VCaP (cell line): Measurements from ENCODE around the gene OR51I2.

ENCODE experiments used
- H3K27ac ChIP-seq: fragments of 450-650 bp; 2 replicates; pipeline ENCODE4 v1.5.1; 2017
- CTCF ChIP-seq: fragments of 450-650 bp; conservative IDR thresholded peaks from 2 replicates; pipeline ENCODE4 v1.5.1; 2017; ENCODE audit warnings: mild to moderate bottlenecking, moderate library complexity

The OR51I2 gene

GRCh38 chr11:5449432-5449831, 309 bp downstream of the OR51I2 start:
- TF ChIP-seq CTCF, result no peak

GRCh38 chr11:5460983-5461621, 12.0 kb downstream of the OR51I2 start:
- no peak for TF ChIP-seq CTCF
- no peak overlapping the region for H3K27ac ChIP-seq

More at GRCh38 chr11:5449432-5449831, 309 bp downstream of the OR51I2 start:
- H3K27ac ChIP-seq, result no peak overlapping the region

GRCh38 chr11:5467527-5467926, 18.4 kb downstream of the OR51I2 start:
- TF ChIP-seq CTCF, result no peak
- H3K27ac ChIP-seq, result no peak overlapping the region

- H3K27ac ChIP-seq, result no peak overlapping the region
- TF ChIP-seq CTCF, result no peak
These were observed 24.8 kb downstream of the OR51I2 start for GRCh38 chr11:5473921-5474320.

- peak; percentile 78 for TF ChIP-seq CTCF
- H3K27ac ChIP-seq, result no peak overlapping the region
These were observed 27.2 kb downstream of the OR51I2 start for GRCh38 chr11:5476186-5476819.

- H3K27ac ChIP-seq, result no peak overlapping the region
- no peak for TF ChIP-seq CTCF
These were observed 36.9 kb downstream of the OR51I2 start for GRCh38 chr11:5486003-5486402.

GRCh38 chr11:5486421-5486820, 37.3 kb downstream of the OR51I2 start:
- no peak overlapping the region for H3K27ac ChIP-seq
- TF ChIP-seq CTCF, result no peak
